Measurements from ENCODE around the gene MYADML2. TPM values are rescaled to one million over a fixed set of nuclear protein-coding genes. Genes with fewer than 3 reads are reported as not detected.
"Not testable (repeated sequence)": the region's sequence is repeated elsewhere in the genome, so short reads cannot be mapped to it uniquely, and the experiment has no call there.

The MYADML2 gene
- total RNA-seq, 2 donors from 2014 or later = 0.50 TPM; not detected in 1

GRCh38 chr17:81918832-81919545 is 28.0 kb downstream of the MYADML2 start:
- ATAC-seq (no peak), DNase-seq (no peak)
- intact Hi-C loops (cut with DNase I) = no loop called here

- peak; percentile 6 to 7 for ATAC-seq
- DNase-seq; intact Hi-C loops (cut with DNase I): not testable (repeated sequence)
Observed at GRCh38 chr17:81918333-81918669, 28.7 kb downstream of the MYADML2 start.

- intact Hi-C loops (cut with DNase I) = no loop called here
- peak; percentile 79 for DNase-seq
- peak; percentile 80 to 92 for ATAC-seq
Observed at GRCh38 chr17:81917565-81918332, 29.3 kb downstream of the MYADML2 start, which contains the start of gene SIRT7. Gene SIRT7 (minus strand): TSS chr17:81918176. CDS start chr17:81918131, 45 bp downstream.

GRCh38 chr17:81916234-81917001 is 30.6 kb downstream of the MYADML2 start:
- intact Hi-C loops (cut with DNase I) = no loop called here
- DNase-seq = no peak
- no peak for ATAC-seq

GRCh38 chr17:81915331-81915730 is 31.7 kb downstream of the MYADML2 start:
- DNase-seq (no peak), ATAC-seq (no peak)
- intact Hi-C loops (cut with DNase I) = no loop called here

GRCh38 chr17:81914103-81914850 is 32.8 kb downstream of the MYADML2 start:
- DNase-seq (no peak), ATAC-seq (no peak)
- intact Hi-C loops (cut with DNase I) = no loop called here

- intact Hi-C loops (cut with DNase I) = no loop called here
Observed at GRCh38 chr17:81913394-81914102, 33.5 kb downstream of the MYADML2 start.

GRCh38 chr17:81912441-81913309 is 34.4 kb downstream of the MYADML2 start:
- ATAC-seq (no peak), DNase-seq (no peak)
- intact Hi-C loops (cut with DNase I) = no loop called here

More at GRCh38 chr17:81913394-81914102, 33.5 kb downstream of the MYADML2 start:
- ATAC-seq (no peak), DNase-seq (no peak)

- intact Hi-C loops (cut with DNase I) = no loop called here
- no peak for DNase-seq
- ATAC-seq = no peak
Observed at GRCh38 chr17:81911969-81912368, 35.1 kb downstream of the MYADML2 start.

GRCh38 chr17:81911277-81911961 is 35.6 kb downstream of the MYADML2 start, which contains the start of gene PCYT2:
Gene PCYT2 (minus strand): TSS chr17:81911399. CDS start chr17:81911355, 44 bp downstream.
- ATAC-seq = peak; percentile 93 to 94
- intact Hi-C loops (cut with DNase I) = no loop called here
- DNase-seq = peak; percentile 91

- ATAC-seq (peak in 1 of 2 donors; percentile 2), DNase-seq (no peak)
- intact Hi-C loops (cut with DNase I) = no loop called here
Observed at GRCh38 chr17:81910840-81911276, 36.2 kb downstream of the MYADML2 start.

GRCh38 chr17:81909966-81910839 is 36.8 kb downstream of the MYADML2 start:
- intact Hi-C loops (cut with DNase I) = no loop called here
- no peak for ATAC-seq
- no peak for DNase-seq

- ATAC-seq = no peak
- intact Hi-C loops (cut with DNase I) = no loop called here
Observed at GRCh38 chr17:81909231-81909630, 37.8 kb downstream of the MYADML2 start.

GRCh38 chr17:81908793-81909192 is 38.2 kb downstream of the MYADML2 start:
- DNase-seq = no peak
- intact Hi-C loops (cut with DNase I) = no loop called here
- no peak for ATAC-seq

More at GRCh38 chr17:81909231-81909630, 37.8 kb downstream of the MYADML2 start:
- DNase-seq = no peak

GRCh38 chr17:81907219-81908145 is 39.6 kb downstream of the MYADML2 start:
- ATAC-seq (no peak), DNase-seq (no peak)
- intact Hi-C loops (cut with DNase I) = no loop called here
